Sigmoid colon (tissue), 4 donors: ENCODE results near the gene CHID1.

Source experiments
- EP300 ChIP-seq, 4 donors: sonication (generic); formaldehyde crosslinking; IDR thresholded peaks; one replicate each; pipeline ENCODE4 v1.6.1; 2017; ENCODE audit warnings: antibody characterized with exemption in 4 of 4
- POLR2AphosphoS5 ChIP-seq, 4 donors: sonication (generic); formaldehyde crosslinking; IDR thresholded peaks; one replicate each; pipeline ENCODE4 v1.6.1; 2017; ENCODE audit warnings: antibody characterized with exemption in 4 of 4
- TF ChIP-seq, protein P1 (sequence below), 4 experiments: fragments of 450-650 bp in 3 of 4; fragments of 200-600 bp in 1 of 4; IDR thresholded peaks; one replicate each; pipeline ENCODE4 v1.5.1; 2016 to 2019; ENCODE audit warnings: antibody characterized with exemption in 4 of 4, mild to moderate bottlenecking in 3 of 4, moderate library complexity in 2 of 4

DNA sequence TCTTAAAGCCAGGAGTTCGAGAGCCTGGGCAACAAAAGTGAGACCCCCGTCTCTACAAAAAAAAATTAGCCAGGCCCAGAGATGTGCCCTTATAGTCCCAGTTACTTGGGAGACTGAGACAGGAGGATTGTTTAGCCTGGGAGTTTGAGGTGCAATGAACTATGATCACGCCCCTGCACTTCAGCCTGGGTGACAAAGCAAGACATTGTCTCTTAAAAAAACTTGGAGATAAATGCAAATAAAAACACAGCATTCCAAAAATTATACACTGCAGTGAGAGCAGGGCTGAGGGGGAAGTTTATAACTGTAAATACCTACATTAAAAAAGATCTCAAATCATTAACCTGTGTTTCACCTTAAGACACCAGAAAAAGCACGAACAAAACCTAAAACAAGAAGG is 37.1 kb upstream of the CHID1 start:
- TF ChIP-seq, protein P1, sequence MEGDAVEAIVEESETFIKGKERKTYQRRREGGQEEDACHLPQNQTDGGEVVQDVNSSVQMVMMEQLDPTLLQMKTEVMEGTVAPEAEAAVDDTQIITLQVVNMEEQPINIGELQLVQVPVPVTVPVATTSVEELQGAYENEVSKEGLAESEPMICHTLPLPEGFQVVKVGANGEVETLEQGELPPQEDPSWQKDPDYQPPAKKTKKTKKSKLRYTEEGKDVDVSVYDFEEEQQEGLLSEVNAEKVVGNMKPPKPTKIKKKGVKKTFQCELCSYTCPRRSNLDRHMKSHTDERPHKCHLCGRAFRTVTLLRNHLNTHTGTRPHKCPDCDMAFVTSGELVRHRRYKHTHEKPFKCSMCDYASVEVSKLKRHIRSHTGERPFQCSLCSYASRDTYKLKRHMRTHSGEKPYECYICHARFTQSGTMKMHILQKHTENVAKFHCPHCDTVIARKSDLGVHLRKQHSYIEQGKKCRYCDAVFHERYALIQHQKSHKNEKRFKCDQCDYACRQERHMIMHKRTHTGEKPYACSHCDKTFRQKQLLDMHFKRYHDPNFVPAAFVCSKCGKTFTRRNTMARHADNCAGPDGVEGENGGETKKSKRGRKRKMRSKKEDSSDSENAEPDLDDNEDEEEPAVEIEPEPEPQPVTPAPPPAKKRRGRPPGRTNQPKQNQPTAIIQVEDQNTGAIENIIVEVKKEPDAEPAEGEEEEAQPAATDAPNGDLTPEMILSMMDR (IDR thresholded peaks at IDR 0.05): no peak
- TF ChIP-seq EP300 (IDR thresholded peaks at IDR 0.05) (no peak), POLR2AphosphoS5 (IDR thresholded peaks at IDR 0.05) (no peak)
